Liver (tissue), 9 donors: ENCODE data around the gene TOX2. TPM values are rescaled to one million over a fixed set of nuclear protein-coding genes. Genes with fewer than 3 reads are reported as not detected.

Source experiments
- DNase-seq: peaks from one replicate; pipeline ENCODE4 v3.0.0-alpha.2; 2017; ENCODE audit warnings: low spot score
- H3K27ac ChIP-seq, 2 donors: one replicate each; pipeline ENCODE4 v1.7.0; 2013; ENCODE audit warnings: inconsistent platforms in 2 of 2, low read length in 2 of 2, control low read depth in 1 of 2, low read depth in 1 of 2, mild to moderate bottlenecking in 1 of 2
- H3K27me3 ChIP-seq, 4 donors: one replicate each; pipeline versions ENCODE4 v1.6.1 to v1.7.0; 2013; ENCODE audit warnings: low read length in 3 of 4, inconsistent platforms in 1 of 4, mild to moderate bottlenecking in 1 of 4, moderate library complexity in 1 of 4; ENCODE audit not compliant: control insufficient read depth in 4 of 4, insufficient read depth in 4 of 4
- H3K36me3 ChIP-seq, 4 donors: one replicate each; pipeline versions ENCODE4 v1.6.1 to v1.7.0; 2013; ENCODE audit warnings: low read length in 3 of 4, mild to moderate bottlenecking in 3 of 4, low read depth in 1 of 4, moderate library complexity in 1 of 4; ENCODE audit not compliant: control insufficient read depth in 4 of 4, insufficient read depth in 3 of 4
- H3K4me1 ChIP-seq, 4 donors: one replicate each; pipeline versions ENCODE4 v1.6.1 to v1.7.0; 2013; ENCODE audit warnings: low read length in 3 of 4, mild to moderate bottlenecking in 3 of 4, moderate library complexity in 1 of 4; ENCODE audit not compliant: control insufficient read depth in 4 of 4, insufficient read depth in 4 of 4
- H3K4me3 ChIP-seq, 3 donors: one replicate each; pipeline versions ENCODE4 v1.6.1 to v1.7.0; 2013; ENCODE audit warnings: low read length in 3 of 3, control low read depth in 1 of 3, low read depth in 1 of 3, mild to moderate bottlenecking in 1 of 3
- H3K9ac ChIP-seq, 2 donors: one replicate each; pipeline ENCODE4 v1.7.0; 2013; ENCODE audit warnings: low read length in 2 of 2, mild to moderate bottlenecking in 2 of 2, moderate library complexity in 2 of 2, control low read depth in 1 of 2, low read depth in 1 of 2
- H3K9me3 ChIP-seq, 4 donors: one replicate each; pipeline versions ENCODE4 v1.6.1 to v1.7.0; 2013; ENCODE audit warnings: low read length in 3 of 4; ENCODE audit not compliant: control insufficient read depth in 4 of 4
- HNF4A ChIP-seq, 2 donors: conservative IDR thresholded peaks; 2 replicates each; pipeline ENCODE4 v1.6.1; 2016; ENCODE audit warnings: antibody characterized with exemption in 2 of 2, mild to moderate bottlenecking in 2 of 2
- HNF4G ChIP-seq: IDR thresholded peaks from 2 replicates; pipeline ENCODE4 v1.6.1; 2016; ENCODE audit warnings: antibody characterized with exemption
- JUND ChIP-seq, 2 donors: IDR thresholded peaks; 2 replicates each; pipeline ENCODE4 v1.6.1; 2016; ENCODE audit warnings: antibody characterized with exemption in 2 of 2
- NR2F2 ChIP-seq: IDR thresholded peaks from 2 replicates; pipeline ENCODE4 v1.6.1; 2016; ENCODE audit warnings: antibody characterized with exemption
- RAD21 ChIP-seq, 2 donors: IDR thresholded peaks; 2 replicates each; pipeline ENCODE4 v1.6.1; 2016; ENCODE audit warnings: antibody characterized with exemption in 2 of 2, mild to moderate bottlenecking in 2 of 2
- RXRA ChIP-seq, 2 donors: IDR thresholded peaks; 2 replicates each; pipeline ENCODE4 v1.6.1; 2017 to 2018; ENCODE audit warnings: antibody characterized with exemption in 2 of 2, mild to moderate bottlenecking in 1 of 2
- SP1 ChIP-seq: IDR thresholded peaks from 2 replicates; pipeline ENCODE4 v1.6.1; 2018; ENCODE audit warnings: antibody characterized with exemption, mild to moderate bottlenecking
- TAF1 ChIP-seq: conservative IDR thresholded peaks from 2 replicates; pipeline ENCODE4 v1.6.1; 2016; ENCODE audit warnings: antibody characterized with exemption, mild to moderate bottlenecking
- YY1 ChIP-seq: IDR thresholded peaks from 2 replicates; pipeline ENCODE4 v1.6.1; 2016; ENCODE audit warnings: antibody characterized with exemption, mild to moderate bottlenecking
- WGBS: extraction: QIAGEN DNeasy Blood & Tissue Kit; methylation state at CpG from one replicate; pipeline ENCODE4 v1.1.7; 2013; 5-methylcytosine and 5-hydroxymethylcytosine counted together
- polyA plus RNA-seq, 2 donors: library from polyadenylated mRNA; stranded (reverse) in 1 of 2; unstranded in 1 of 2; fragments of 200-250 nt in 1 of 2; fragments of >200 nt in 1 of 2; fragmentation: Nextera tagmentation in 1 of 2; extraction: Ambion mirVana in 1 of 2; gene quantifications; one replicate each; pipeline versions ENCODE4 v1.2.1 to v1.2.3, GENCODE V29; 2013 to 2015
- total RNA-seq, 2 donors: library from RNA; depleted of rRNA; stranded (reverse); fragments of >200 nt; gene quantifications; one replicate each; pipeline ENCODE4 v1.2.3, GENCODE V29; 2014
- TF ChIP-seq, protein P1 (sequence below): IDR thresholded peaks from 2 replicates; pipeline ENCODE4 v1.6.1; 2016; ENCODE audit warnings: antibody characterized with exemption, mild to moderate bottlenecking
- donor health status: healthy.
- donor health status: healthy.
- donor health status: healthy.
- donor health status: healthy.
- donor health status: healthy.

The TOX2 gene
- total and polyA plus RNA-seq, 4 donors = 0.33 to 2.7 (median 1.4) TPM

DNA sequence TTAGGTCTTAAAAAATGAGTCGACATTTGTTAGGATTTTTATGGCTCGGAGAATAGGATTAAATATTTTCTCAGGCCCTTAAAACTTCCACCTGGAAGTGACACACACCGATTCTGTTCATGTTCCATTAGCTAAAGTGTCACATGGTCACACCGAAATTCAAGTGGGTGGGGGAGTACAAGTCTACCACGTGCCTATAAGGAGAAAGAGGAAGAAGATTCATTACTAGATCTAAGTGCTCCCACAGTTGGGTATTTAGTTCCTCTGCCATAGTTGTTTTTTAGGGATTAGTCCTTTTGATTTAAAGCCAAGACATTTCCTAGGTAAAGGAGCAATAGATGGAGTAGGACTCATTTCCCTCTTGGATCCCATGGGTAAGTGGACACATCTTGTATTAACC is 4.9 kb upstream of the TOX2 start:
- no peak overlapping the region for H3K9ac ChIP-seq
- H3K4me3 ChIP-seq = no peak overlapping the region
- H3K4me1 ChIP-seq = peaks cover 0 to 7% (median 2%) of the 10 kb centered on the region in 4 donors
- no peaks in the 10 kb centered on the region for H3K27me3 ChIP-seq
- H3K27ac ChIP-seq = no peak overlapping the region
- no peaks in the 10 kb centered on the region for H3K36me3 ChIP-seq
- H3K9me3 ChIP-seq = peaks cover 2 to 12% (median 6%) of the 10 kb centered on the region in 4 donors
- TF ChIP-seq YY1 (no peak), NR2F2 (no peak), TAF1 (no peak)
- TF ChIP-seq, protein P1, sequence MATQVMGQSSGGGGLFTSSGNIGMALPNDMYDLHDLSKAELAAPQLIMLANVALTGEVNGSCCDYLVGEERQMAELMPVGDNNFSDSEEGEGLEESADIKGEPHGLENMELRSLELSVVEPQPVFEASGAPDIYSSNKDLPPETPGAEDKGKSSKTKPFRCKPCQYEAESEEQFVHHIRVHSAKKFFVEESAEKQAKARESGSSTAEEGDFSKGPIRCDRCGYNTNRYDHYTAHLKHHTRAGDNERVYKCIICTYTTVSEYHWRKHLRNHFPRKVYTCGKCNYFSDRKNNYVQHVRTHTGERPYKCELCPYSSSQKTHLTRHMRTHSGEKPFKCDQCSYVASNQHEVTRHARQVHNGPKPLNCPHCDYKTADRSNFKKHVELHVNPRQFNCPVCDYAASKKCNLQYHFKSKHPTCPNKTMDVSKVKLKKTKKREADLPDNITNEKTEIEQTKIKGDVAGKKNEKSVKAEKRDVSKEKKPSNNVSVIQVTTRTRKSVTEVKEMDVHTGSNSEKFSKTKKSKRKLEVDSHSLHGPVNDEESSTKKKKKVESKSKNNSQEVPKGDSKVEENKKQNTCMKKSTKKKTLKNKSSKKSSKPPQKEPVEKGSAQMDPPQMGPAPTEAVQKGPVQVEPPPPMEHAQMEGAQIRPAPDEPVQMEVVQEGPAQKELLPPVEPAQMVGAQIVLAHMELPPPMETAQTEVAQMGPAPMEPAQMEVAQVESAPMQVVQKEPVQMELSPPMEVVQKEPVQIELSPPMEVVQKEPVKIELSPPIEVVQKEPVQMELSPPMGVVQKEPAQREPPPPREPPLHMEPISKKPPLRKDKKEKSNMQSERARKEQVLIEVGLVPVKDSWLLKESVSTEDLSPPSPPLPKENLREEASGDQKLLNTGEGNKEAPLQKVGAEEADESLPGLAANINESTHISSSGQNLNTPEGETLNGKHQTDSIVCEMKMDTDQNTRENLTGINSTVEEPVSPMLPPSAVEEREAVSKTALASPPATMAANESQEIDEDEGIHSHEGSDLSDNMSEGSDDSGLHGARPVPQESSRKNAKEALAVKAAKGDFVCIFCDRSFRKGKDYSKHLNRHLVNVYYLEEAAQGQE = no peak
- DNase-seq = no peak
- WGBS = 67% methylated on average over 5 of the region's 5 CpGs

- 79% methylated on average over 4 of the region's 4 CpGs for WGBS
- no peak for TF ChIP-seq NR2F2
- Histone ChIP-seq H3K4me1 (peaks cover 4 to 10% (median 8%) of the 10 kb centered on the region in 4 donors), H3K27me3 (peaks cover 0 to 4% (median 0%) of the 10 kb centered on the region in 4 donors), H3K9me3 (peaks cover 2 to 12% (median 6%) of the 10 kb centered on the region in 4 donors), H3K36me3 (no peaks in the 10 kb centered on the region), H3K4me3 (no peak overlapping the region), H3K27ac (no peak overlapping the region), H3K9ac (no peak overlapping the region)
- no peak for DNase-seq
Observed at GRCh38 chr20:43910564-43910963, 4.1 kb upstream of the TOX2 start.

- H3K36me3 ChIP-seq = no peaks in the 10 kb centered on the region
- TF ChIP-seq JUND (IDR thresholded peaks at IDR 0.05) (no peak), RXRA (IDR thresholded peaks at IDR 0.05) (no peak), SP1 (no peak), RAD21 (IDR thresholded peaks at IDR 0.05) (peak; percentile 30 to 39), HNF4G (no peak), HNF4A (conservative IDR thresholded peaks at IDR 0.05) (no peak)
- DNase-seq = no peak
- no peak overlapping the region for H3K27ac ChIP-seq
- H3K9ac ChIP-seq = no peak overlapping the region
- peaks cover 4 to 15% (median 9%) of the 10 kb centered on the region in 4 donors for H3K4me1 ChIP-seq
- peaks cover 0 to 4% (median 0%) of the 10 kb centered on the region in 4 donors for H3K27me3 ChIP-seq
- H3K9me3 ChIP-seq = peaks cover 2 to 12% (median 6%) of the 10 kb centered on the region in 4 donors
- no peak overlapping the region for H3K4me3 ChIP-seq
- 58% methylated on average over 2 of the region's 2 CpGs for WGBS
Observed at GRCh38 chr20:43911066-43911465, 3.6 kb upstream of the TOX2 start.
